Ascending aorta (tissue), 2 donors: ENCODE data around the gene GPC6. TPM values are rescaled to one million over a fixed set of nuclear protein-coding genes. Genes with fewer than 3 reads are reported as not detected.

ENCODE experiments used
- DNase-seq, 2 donors: peaks; one replicate each; pipeline ENCODE4 v3.0.0-alpha.2; 2019; ENCODE audit warnings: low spot score in 2 of 2
- H3K27ac ChIP-seq, 2 donors: fragments of 200-600 bp; sonication (generic); one replicate each; pipeline ENCODE4 v1.5.1; 2016 to 2017; ENCODE audit warnings: mild to moderate bottlenecking in 1 of 2
- H3K27me3 ChIP-seq: fragments of 200-600 bp; sonication (generic); one replicate; pipeline ENCODE4 v1.5.1; 2017
- H3K36me3 ChIP-seq, 2 donors: fragments of 200-600 bp; sonication (generic); one replicate each; pipeline ENCODE4 v1.5.1; 2016
- H3K4me1 ChIP-seq, 2 donors: fragments of 200-600 bp; sonication (generic); one replicate each; pipeline ENCODE4 v1.5.1; 2016 to 2017; ENCODE audit warnings: mild to moderate bottlenecking in 1 of 2
- H3K4me3 ChIP-seq, 2 donors: fragments of 200-600 bp; sonication (generic); one replicate each; pipeline ENCODE4 v1.5.1; 2016 to 2017; ENCODE audit warnings: mild to moderate bottlenecking in 1 of 2
- H3K9me3 ChIP-seq, 2 donors: fragments of 200-600 bp; sonication (generic); one replicate each; pipeline ENCODE4 v1.5.1; 2016
- intact Hi-C: fragments of 100-400 bp; cut with DNase I; formaldehyde crosslinking; loops from one replicate; pipeline ENCODE4 v1.15.1; 2023
- total RNA-seq: library from RNA; depleted of rRNA; stranded (reverse); fragments of >200 nt; gene quantifications from one replicate; pipeline ENCODE4 v1.1.0, GENCODE V29; 2016
- TF ChIP-seq, protein P1 (sequence below), 3 experiments: fragments of 200-600 bp in 2 of 3; fragments of 450-650 bp in 1 of 3; sonication (generic) in 2 of 3; IDR thresholded peaks; one replicate each; pipeline ENCODE4 v1.5.1; 2016 to 2019; ENCODE audit warnings: antibody characterized with exemption in 3 of 3, mild to moderate bottlenecking in 1 of 3, moderate library complexity in 1 of 3

Gene GPC6
- total RNA-seq, 1 donor from 2014 or later: 23.2 TPM

DNA sequence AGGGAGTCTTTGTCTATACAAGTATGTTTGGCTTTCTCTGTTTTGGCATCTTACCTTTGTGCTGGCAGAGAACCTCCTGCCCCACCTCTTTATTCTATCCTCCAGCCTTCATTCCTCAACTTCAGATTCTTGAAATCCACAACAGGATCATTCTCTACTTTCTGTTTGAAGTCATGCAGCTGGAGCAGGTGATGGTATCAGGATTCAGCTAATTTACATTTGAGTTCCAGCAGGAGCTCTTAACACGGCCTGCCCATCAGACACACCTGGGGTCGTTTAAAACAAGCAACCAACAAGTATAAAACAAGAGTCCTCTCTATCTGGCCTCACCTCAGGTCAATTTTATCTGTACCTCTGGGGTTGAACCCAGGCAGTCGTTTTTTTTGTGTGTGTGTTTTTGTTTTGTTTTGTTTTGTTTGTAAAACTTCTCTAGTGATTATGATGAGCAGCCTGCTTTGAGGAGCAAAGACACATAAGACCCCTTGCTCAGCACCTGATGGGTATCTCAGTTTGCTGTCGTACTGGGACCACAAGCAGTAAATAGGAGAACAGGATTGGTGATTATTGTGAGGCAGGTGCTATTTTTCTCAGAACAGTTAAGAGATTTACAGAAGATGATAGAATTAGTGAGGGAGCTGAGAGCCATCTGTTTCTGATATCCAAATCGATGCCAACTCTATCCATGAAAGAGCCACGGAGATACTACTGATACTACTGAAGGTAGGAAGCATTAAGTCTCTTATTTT, 78.4 kb downstream of the GPC6 start:
- intact Hi-C loops: no loop called here
- Histone ChIP-seq H3K27ac (no peak overlapping the region), H3K4me3 (no peak overlapping the region), H3K4me1 (no peaks in the 10 kb centered on the region), H3K27me3 (no peaks in the 10 kb centered on the region), H3K9me3 (no peaks in the 10 kb centered on the region), H3K36me3 (no peaks in the 10 kb centered on the region)
- DNase-seq: no peak
- TF ChIP-seq, protein P1, sequence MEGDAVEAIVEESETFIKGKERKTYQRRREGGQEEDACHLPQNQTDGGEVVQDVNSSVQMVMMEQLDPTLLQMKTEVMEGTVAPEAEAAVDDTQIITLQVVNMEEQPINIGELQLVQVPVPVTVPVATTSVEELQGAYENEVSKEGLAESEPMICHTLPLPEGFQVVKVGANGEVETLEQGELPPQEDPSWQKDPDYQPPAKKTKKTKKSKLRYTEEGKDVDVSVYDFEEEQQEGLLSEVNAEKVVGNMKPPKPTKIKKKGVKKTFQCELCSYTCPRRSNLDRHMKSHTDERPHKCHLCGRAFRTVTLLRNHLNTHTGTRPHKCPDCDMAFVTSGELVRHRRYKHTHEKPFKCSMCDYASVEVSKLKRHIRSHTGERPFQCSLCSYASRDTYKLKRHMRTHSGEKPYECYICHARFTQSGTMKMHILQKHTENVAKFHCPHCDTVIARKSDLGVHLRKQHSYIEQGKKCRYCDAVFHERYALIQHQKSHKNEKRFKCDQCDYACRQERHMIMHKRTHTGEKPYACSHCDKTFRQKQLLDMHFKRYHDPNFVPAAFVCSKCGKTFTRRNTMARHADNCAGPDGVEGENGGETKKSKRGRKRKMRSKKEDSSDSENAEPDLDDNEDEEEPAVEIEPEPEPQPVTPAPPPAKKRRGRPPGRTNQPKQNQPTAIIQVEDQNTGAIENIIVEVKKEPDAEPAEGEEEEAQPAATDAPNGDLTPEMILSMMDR (IDR thresholded peaks at IDR 0.05): no peak

DNA sequence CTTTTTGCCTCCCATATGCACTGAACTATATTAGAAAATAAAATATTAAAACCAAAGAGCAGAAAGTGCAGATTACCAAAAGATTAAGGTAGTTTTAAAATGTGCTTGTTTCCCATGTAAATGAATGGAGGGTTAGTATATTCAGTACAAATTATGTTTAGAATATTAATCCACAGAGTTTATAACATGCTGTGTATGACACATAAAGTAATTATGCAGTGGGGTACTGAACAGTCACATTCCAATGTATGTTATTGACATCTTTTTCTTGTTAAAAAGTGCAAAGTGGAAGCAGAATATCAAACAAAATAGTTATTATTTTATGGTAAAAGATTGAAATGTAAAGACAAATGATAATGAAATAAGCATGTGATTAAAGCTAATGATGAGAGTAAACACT, 79.3 kb downstream of the GPC6 start:
- Histone ChIP-seq H3K36me3 (no peaks in the 10 kb centered on the region), H3K4me3 (no peak overlapping the region), H3K4me1 (no peaks in the 10 kb centered on the region), H3K9me3 (no peaks in the 10 kb centered on the region), H3K27ac (no peak overlapping the region), H3K27me3 (no peaks in the 10 kb centered on the region)
- intact Hi-C loops: no loop called here
- TF ChIP-seq, protein P1 (IDR thresholded peaks at IDR 0.05): no peak
- no peak for DNase-seq

DNA sequence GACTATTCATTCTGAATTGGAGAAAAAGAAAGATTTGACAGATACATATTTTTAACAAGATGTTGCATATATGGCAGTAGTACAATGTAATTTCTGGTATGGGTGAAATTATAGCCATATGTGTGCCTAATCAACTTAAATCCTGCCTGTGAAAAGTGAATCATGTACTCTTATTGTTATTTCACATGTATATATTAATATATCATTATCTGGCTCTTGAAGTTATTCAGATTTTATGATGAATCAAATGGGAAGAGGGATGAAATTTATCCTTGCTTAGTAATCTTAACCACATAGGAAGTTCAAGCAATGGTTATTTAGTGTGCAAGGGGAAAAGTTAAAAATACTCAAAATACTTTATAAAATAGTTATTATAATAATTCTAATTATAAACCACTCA, 80.5 kb downstream of the GPC6 start:
- Histone ChIP-seq H3K27ac (no peak overlapping the region), H3K9me3 (no peaks in the 10 kb centered on the region), H3K36me3 (no peaks in the 10 kb centered on the region), H3K4me3 (no peak overlapping the region), H3K4me1 (no peaks in the 10 kb centered on the region), H3K27me3 (no peaks in the 10 kb centered on the region)
- intact Hi-C loops: no loop called here
- no peak for DNase-seq
- TF ChIP-seq, protein P1 (IDR thresholded peaks at IDR 0.05): no peak

DNA sequence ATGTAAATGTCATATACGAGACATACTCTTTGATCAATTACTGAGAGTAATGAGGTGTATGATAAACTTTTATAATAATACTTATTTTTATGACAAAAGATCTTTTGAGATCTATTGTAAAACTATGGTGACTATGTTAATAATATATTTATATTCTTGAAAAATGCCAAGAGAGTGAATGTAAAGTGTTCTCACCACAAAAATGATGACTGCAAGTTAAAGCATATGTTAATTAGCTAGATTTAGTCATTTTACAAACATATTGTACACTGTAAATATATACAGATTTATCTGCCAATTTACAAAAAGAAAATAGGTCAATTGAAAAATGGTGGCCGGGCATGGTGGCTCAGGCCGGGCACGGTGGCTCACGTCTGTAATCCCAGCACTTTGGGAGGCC, 81.0 kb downstream of the GPC6 start:
- no peaks in the 10 kb centered on the region for H3K36me3 ChIP-seq
- H3K27ac ChIP-seq: no peak overlapping the region
- H3K9me3 ChIP-seq: no peaks in the 10 kb centered on the region
- intact Hi-C loops: no loop called here
- DNase-seq: no peak
- H3K4me3 ChIP-seq: no peak overlapping the region
- TF ChIP-seq, protein P1 (IDR thresholded peaks at IDR 0.05): no peak
- no peaks in the 10 kb centered on the region for H3K4me1 ChIP-seq
- no peaks in the 10 kb centered on the region for H3K27me3 ChIP-seq

DNA sequence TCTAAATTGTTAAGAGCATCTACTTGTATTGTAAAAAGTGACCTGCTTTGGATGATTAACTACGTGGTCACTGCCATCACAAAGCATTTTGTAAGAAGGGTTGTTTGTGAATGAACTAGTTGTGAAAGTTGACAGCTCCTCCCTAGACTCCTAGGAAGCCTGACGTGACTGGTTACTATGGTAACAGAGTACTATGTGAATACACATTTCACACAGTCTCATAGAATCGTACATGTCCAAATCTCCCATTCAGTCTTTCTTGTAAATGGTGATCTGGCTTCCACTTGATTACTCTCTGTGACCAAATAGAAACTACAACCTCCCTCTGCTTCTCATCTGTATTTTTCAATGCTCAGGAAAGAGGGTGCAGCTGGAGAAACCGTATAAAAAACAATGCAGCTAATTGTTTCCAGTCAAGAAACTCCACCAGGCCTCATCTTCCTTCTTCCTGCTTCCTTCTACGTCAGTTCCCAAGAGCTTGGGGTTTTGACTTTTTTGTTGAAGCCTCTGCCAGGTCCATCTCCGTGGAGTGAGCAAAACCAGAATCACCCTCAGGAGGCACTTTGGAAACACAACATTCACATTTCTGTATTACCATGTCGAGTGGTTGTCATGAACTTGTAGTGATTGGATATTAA, 83.4 kb downstream of the GPC6 start:
- Histone ChIP-seq H3K27me3 (no peaks in the 10 kb centered on the region), H3K4me1 (no peaks in the 10 kb centered on the region), H3K9me3 (no peaks in the 10 kb centered on the region), H3K4me3 (no peak overlapping the region), H3K36me3 (no peaks in the 10 kb centered on the region), H3K27ac (no peak overlapping the region)
- TF ChIP-seq, protein P1 (IDR thresholded peaks at IDR 0.05): no peak
- intact Hi-C loops: no loop called here
- DNase-seq: no peak
